Loucy (cell line): Measurements from ENCODE around the gene CNIH1.
"Not testable (repeated sequence)": the region's sequence is repeated elsewhere in the genome, so short reads cannot be mapped to it uniquely, and the experiment has no call there.

Experiments used
- H2AFZ ChIP-seq: fragments of 200-600 bp; sonication (generic); 2 replicates; pipeline ENCODE4 v1.6.0; 2016; ENCODE audit warnings: antibody characterized with exemption, mild to moderate bottlenecking, low read length, moderate library complexity
- H3F3A ChIP-seq: fragments of 200-600 bp; 2 replicates; pipeline ENCODE4 v1.6.0; 2016; ENCODE audit warnings: antibody characterized with exemption, low read depth, mild to moderate bottlenecking
- H3K27me3 ChIP-seq: fragments of 200-600 bp; sonication (generic); 2 replicates; pipeline ENCODE4 v1.6.1; 2014; ENCODE audit warnings: low read length, mild to moderate bottlenecking; ENCODE audit not compliant: insufficient read depth, poor library complexity, severe bottlenecking
- H3K36me3 ChIP-seq: fragments of 200-600 bp; sonication (generic); 2 replicates; pipeline ENCODE4 v1.6.1; 2016; ENCODE audit warnings: low read length; ENCODE audit not compliant: insufficient read depth
- H3K4me1 ChIP-seq: fragments of 200-600 bp; sonication (generic); 2 replicates; pipeline ENCODE4 v1.5.1; 2014; ENCODE audit warnings: low read length, mild to moderate bottlenecking; ENCODE audit not compliant: insufficient read depth, poor library complexity, severe bottlenecking
- H3K4me2 ChIP-seq: fragments of 200-600 bp; sonication (generic); 2 replicates; pipeline ENCODE4 v1.6.0; 2014; ENCODE audit warnings: antibody characterized with exemption, low read length, low read depth, mild to moderate bottlenecking; ENCODE audit not compliant: poor library complexity, severe bottlenecking
- H3K4me3 ChIP-seq: fragments of 200-600 bp; sonication (generic); 2 replicates; pipeline ENCODE4 v1.5.1; 2014; ENCODE audit warnings: low read length, mild to moderate bottlenecking, mixed read lengths; ENCODE audit not compliant: poor library complexity, severe bottlenecking
- H3K79me2 ChIP-seq: fragments of 200-600 bp; sonication (generic); 2 replicates; pipeline ENCODE4 v1.6.1; 2014; ENCODE audit warnings: low read length; ENCODE audit not compliant: insufficient read depth
- H3K9ac ChIP-seq: fragments of 200-600 bp; sonication (generic); 2 replicates; pipeline ENCODE4 v1.6.0; 2014; ENCODE audit warnings: mild to moderate bottlenecking, low read depth, low read length, moderate library complexity; ENCODE audit not compliant: poor library complexity, severe bottlenecking
- H3K9me2 ChIP-seq: fragments of 200-600 bp; sonication (generic); replicated peaks from 2 replicates; pipeline ENCODE4 v1.6.1; 2016; ENCODE audit warnings: low read depth, low read length, mixed read lengths
- H3K9me3 ChIP-seq: fragments of 200-600 bp; sonication (generic); 2 replicates; pipeline ENCODE4 v1.6.1; 2014; ENCODE audit warnings: mild to moderate bottlenecking, antibody characterized with exemption, low read length, low read depth; ENCODE audit not compliant: insufficient read depth
- H4K20me1 ChIP-seq: fragments of 200-600 bp; sonication (generic); 2 replicates; pipeline ENCODE4 v1.6.0; 2014; ENCODE audit warnings: antibody characterized with exemption, low read length, mild to moderate bottlenecking; ENCODE audit not compliant: insufficient read depth, poor library complexity, severe bottlenecking
- EZH2phosphoT487 ChIP-seq: fragments of 200-600 bp; IDR thresholded peaks from 2 replicates; pipeline ENCODE4 v1.6.1; 2018; ENCODE audit warnings: antibody characterized with exemption, mild to moderate bottlenecking, moderate library complexity, borderline replicate concordance
- TF ChIP-seq, protein P1 (sequence below): fragments of 200-600 bp; sonication (generic); conservative IDR thresholded peaks from 2 replicates; pipeline ENCODE4 v1.5.1; 2014; ENCODE audit warnings: mild to moderate bottlenecking, antibody characterized with exemption, low read length

CNIH1 gene

DNA sequence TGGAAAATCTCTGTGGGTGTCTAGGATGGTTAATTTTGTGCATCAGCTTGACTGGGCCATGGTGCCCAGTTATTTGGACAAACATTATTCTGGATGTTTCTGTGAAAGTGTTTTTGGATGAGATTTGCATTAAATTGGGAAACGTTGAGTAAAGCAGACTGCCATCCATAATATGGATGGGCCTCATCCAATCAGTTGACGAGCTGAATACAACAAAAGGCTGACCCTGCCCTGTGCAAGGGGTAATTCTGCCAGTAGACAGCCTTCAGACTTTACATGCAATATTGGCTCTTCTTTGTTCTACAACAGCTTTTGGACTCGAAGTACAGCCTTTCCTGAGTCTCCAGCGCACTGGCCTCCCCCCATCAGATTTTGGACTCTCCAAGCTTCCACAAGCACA is 45.9 kb downstream of the CNIH1 start:
- Histone ChIP-seq H4K20me1 (peaks cover 5% of the 10 kb centered on the region), H2AFZ (no peak overlapping the region), H3K9me2 (no peaks in the 10 kb centered on the region), H3K4me3 (no peak overlapping the region), H3K4me2 (no peak overlapping the region), H3K9ac (no peak overlapping the region), H3K9me3 (no peaks in the 10 kb centered on the region), H3F3A (no peaks in the 10 kb centered on the region), H3K27me3 (no peaks in the 10 kb centered on the region), H3K79me2 (peaks cover 35% of the 10 kb centered on the region), H3K36me3 (no peaks in the 10 kb centered on the region), H3K4me1 (peaks cover 27% of the 10 kb centered on the region)
- TF ChIP-seq, protein P1, sequence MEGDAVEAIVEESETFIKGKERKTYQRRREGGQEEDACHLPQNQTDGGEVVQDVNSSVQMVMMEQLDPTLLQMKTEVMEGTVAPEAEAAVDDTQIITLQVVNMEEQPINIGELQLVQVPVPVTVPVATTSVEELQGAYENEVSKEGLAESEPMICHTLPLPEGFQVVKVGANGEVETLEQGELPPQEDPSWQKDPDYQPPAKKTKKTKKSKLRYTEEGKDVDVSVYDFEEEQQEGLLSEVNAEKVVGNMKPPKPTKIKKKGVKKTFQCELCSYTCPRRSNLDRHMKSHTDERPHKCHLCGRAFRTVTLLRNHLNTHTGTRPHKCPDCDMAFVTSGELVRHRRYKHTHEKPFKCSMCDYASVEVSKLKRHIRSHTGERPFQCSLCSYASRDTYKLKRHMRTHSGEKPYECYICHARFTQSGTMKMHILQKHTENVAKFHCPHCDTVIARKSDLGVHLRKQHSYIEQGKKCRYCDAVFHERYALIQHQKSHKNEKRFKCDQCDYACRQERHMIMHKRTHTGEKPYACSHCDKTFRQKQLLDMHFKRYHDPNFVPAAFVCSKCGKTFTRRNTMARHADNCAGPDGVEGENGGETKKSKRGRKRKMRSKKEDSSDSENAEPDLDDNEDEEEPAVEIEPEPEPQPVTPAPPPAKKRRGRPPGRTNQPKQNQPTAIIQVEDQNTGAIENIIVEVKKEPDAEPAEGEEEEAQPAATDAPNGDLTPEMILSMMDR: no peak
- no peak for TF ChIP-seq EZH2phosphoT487

DNA sequence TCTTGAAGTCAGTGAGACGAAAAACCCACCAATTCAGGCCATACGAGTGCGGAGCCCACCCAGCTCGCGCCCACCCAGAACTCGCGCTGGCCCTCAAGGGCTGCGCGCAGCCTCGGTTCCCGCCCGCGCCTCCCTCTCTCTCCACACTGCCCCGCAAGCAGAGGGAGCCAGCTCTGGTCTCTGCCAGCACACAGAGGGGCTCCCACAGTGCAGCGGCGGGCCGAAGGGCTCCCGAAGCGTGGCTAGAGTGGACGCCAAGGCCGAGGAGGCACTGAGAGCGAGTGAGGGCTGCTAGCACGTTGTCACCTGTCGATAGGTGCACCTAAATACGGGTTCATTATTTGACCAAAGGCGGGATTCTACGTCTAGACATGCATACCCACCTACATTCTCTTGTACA is 46.6 kb downstream of the CNIH1 start:
- peaks cover 5% of the 10 kb centered on the region for H4K20me1 ChIP-seq
- H3K4me1 ChIP-seq: peaks cover 22% of the 10 kb centered on the region
- TF ChIP-seq, protein P1: no peak
- no peak for TF ChIP-seq EZH2phosphoT487
- no peaks in the 10 kb centered on the region for H3K36me3 ChIP-seq
- no peak overlapping the region for H3K4me2 ChIP-seq
- H3F3A ChIP-seq: no peaks in the 10 kb centered on the region
- peaks cover 28% of the 10 kb centered on the region for H3K79me2 ChIP-seq
- no peaks in the 10 kb centered on the region for H3K9me2 ChIP-seq
- no peaks in the 10 kb centered on the region for H3K9me3 ChIP-seq
- no peaks in the 10 kb centered on the region for H3K27me3 ChIP-seq
- no peak overlapping the region for H2AFZ ChIP-seq
- H3K4me3 ChIP-seq: no peak overlapping the region
- H3K9ac ChIP-seq: no peak overlapping the region

DNA sequence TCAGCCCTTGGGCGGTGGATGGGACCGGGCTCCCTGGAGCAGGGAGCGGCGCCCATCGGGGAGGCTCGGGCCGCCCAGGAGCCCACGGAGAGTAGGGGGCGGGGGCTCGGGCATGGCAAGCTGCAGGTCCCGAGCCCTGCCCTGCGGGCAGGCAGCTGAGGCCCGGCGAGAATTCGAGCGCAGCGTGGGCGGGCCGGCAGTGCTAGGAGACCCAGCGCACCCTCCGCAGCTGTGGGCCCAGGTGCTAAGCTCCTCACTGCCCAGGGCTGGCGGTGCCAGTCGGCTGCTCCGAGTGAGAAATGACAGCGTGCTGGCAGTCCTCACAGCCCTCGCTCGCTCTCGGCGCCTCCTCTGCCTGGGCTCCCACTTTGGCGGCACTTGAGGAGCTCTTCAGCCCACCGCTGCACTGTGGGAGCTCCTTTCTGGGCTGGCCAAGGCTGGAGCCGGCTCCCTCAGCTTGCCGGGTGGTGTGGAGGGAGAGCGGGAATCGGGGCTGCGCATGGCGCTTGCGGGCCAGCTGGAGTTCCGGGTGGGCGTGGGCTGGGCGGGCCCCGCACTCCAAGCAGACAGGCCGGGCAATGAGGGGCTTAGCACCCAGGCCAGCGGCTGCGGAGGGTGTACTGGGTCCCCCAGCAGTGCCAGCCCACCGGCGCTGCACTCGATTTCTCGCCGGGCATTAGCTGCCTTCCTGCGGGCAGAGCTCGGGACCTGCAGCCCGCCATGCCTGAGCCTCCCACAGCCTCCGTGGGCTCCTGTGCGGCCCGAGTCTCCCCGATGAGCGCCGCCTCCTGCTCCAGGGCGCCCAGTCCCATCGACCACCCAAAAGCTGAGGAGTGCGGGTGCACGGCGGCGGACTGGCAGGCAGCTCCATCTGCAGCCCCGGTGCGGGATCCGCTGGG is 47.9 kb downstream of the CNIH1 start:
- H3K27me3 ChIP-seq, H3K9me3 ChIP-seq, H3K4me2 ChIP-seq, H3K36me3 ChIP-seq, H2AFZ ChIP-seq, H3K4me1 ChIP-seq, H3K9ac ChIP-seq, H4K20me1 ChIP-seq, H3F3A ChIP-seq, H3K4me3 ChIP-seq, H3K9me2 ChIP-seq: not testable (repeated sequence)
- peaks cover 14% of the 10 kb centered on the region for H3K79me2 ChIP-seq
